ENCODE measurements around the gene GGCX. TPM values are rescaled to one million over a fixed set of nuclear protein-coding genes. Genes with fewer than 3 reads are reported as not detected.

Gene GGCX
- total and polyA plus RNA-seq, 2 of the 13 experiments (the other 11 are each of a cell fraction or from before 2014, with no cell fraction given): 72.5 to 103 TPM

DNA sequence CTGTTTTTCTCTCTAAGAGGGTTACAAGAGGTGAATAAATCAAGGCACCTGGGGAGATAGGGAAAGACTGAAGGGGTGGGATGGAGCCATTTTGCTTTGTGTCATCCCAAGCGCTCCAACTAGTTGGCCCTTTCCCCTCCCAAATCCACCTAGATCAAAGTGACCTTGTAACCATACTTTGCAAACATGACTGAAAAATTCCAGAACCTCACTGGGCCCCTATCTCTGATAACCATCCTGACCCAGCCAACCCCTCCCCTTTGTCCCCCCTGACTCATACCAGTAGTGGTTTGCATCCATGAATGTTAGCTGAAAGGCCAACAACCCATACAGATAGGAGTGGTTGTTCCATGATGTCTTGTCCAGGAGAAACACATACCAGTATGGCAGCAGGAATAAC, 3.1 kb downstream of the GGCX start (continued):
- TF ChIP-seq ZNF816 (CRISPR knock-in tag; IDR thresholded peaks at IDR 0.05; ENCODE audit: borderline replicate concordance) (no peak), EHMT2 (IDR thresholded peaks at IDR 0.05; ENCODE audit: borderline replicate concordance, low read depth, low read length) (no peak), ZNF619 (CRISPR knock-in tag; IDR thresholded peaks at IDR 0.05) (no peak), ZBTB7B (CRISPR knock-in tag; IDR thresholded peaks at IDR 0.05) (peak; percentile 70; the same call in 1 of the 2 replicates), ZNF720 (CRISPR knock-in tag; IDR thresholded peaks at IDR 0.05) (no peak), ZNF136 (CRISPR knock-in tag; IDR thresholded peaks at IDR 0.05; ENCODE audit: low read depth) (no peak), FOSL2 (CRISPR knock-in tag; IDR thresholded peaks at IDR 0.05) (peak; percentile 90), SRSF1 (optimal IDR thresholded peaks at IDR 0.05; ENCODE audit: low read depth, low read length) (no peak), ZNF101 (CRISPR knock-in tag; IDR thresholded peaks at IDR 0.05; ENCODE audit: borderline replicate concordance, low read depth) (no peak)
- TF ChIP-seq, protein P1, sequence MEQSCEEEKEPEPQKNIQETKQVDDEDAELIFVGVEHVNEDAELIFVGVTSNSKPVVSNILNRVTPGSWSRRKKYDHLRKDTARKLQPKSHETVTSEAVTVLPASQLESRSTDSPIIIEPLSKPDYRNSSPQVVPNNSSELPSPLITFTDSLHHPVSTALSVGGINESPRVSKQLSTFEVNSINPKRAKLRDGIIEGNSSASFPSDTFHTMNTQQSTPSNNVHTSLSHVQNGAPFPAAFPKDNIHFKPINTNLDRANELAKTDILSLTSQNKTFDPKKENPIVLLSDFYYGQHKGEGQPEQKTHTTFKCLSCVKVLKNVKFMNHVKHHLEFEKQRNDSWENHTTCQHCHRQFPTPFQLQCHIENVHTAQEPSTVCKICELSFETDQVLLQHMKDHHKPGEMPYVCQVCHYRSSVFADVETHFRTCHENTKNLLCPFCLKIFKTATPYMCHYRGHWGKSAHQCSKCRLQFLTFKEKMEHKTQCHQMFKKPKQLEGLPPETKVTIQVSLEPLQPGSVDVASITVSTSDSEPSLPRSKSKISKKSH (CRISPR knock-in tag; IDR thresholded peaks at IDR 0.05; ENCODE audit: borderline replicate concordance): no peak
- TF ChIP-seq, protein P2, sequence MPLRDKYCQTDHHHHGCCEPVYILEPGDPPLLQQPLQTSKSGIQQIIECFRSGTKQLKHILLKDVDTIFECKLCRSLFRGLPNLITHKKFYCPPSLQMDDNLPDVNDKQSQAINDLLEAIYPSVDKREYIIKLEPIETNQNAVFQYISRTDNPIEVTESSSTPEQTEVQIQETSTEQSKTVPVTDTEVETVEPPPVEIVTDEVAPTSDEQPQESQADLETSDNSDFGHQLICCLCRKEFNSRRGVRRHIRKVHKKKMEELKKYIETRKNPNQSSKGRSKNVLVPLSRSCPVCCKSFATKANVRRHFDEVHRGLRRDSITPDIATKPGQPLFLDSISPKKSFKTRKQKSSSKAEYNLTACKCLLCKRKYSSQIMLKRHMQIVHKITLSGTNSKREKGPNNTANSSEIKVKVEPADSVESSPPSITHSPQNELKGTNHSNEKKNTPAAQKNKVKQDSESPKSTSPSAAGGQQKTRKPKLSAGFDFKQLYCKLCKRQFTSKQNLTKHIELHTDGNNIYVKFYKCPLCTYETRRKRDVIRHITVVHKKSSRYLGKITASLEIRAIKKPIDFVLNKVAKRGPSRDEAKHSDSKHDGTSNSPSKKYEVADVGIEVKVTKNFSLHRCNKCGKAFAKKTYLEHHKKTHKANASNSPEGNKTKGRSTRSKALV (CRISPR knock-in tag; IDR thresholded peaks at IDR 0.05): no peak
- TF ChIP-seq, protein P3, sequence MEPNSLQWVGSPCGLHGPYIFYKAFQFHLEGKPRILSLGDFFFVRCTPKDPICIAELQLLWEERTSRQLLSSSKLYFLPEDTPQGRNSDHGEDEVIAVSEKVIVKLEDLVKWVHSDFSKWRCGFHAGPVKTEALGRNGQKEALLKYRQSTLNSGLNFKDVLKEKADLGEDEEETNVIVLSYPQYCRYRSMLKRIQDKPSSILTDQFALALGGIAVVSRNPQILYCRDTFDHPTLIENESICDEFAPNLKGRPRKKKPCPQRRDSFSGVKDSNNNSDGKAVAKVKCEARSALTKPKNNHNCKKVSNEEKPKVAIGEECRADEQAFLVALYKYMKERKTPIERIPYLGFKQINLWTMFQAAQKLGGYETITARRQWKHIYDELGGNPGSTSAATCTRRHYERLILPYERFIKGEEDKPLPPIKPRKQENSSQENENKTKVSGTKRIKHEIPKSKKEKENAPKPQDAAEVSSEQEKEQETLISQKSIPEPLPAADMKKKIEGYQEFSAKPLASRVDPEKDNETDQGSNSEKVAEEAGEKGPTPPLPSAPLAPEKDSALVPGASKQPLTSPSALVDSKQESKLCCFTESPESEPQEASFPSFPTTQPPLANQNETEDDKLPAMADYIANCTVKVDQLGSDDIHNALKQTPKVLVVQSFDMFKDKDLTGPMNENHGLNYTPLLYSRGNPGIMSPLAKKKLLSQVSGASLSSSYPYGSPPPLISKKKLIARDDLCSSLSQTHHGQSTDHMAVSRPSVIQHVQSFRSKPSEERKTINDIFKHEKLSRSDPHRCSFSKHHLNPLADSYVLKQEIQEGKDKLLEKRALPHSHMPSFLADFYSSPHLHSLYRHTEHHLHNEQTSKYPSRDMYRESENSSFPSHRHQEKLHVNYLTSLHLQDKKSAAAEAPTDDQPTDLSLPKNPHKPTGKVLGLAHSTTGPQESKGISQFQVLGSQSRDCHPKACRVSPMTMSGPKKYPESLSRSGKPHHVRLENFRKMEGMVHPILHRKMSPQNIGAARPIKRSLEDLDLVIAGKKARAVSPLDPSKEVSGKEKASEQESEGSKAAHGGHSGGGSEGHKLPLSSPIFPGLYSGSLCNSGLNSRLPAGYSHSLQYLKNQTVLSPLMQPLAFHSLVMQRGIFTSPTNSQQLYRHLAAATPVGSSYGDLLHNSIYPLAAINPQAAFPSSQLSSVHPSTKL (CRISPR knock-in tag; IDR thresholded peaks at IDR 0.05): peak; percentile 65
- TF ChIP-seq, protein P4, sequence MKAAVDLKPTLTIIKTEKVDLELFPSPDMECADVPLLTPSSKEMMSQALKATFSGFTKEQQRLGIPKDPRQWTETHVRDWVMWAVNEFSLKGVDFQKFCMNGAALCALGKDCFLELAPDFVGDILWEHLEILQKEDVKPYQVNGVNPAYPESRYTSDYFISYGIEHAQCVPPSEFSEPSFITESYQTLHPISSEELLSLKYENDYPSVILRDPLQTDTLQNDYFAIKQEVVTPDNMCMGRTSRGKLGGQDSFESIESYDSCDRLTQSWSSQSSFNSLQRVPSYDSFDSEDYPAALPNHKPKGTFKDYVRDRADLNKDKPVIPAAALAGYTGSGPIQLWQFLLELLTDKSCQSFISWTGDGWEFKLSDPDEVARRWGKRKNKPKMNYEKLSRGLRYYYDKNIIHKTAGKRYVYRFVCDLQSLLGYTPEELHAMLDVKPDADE (CRISPR knock-in tag; IDR thresholded peaks at IDR 0.05): no peak
- TF ChIP-seq, protein P5, sequence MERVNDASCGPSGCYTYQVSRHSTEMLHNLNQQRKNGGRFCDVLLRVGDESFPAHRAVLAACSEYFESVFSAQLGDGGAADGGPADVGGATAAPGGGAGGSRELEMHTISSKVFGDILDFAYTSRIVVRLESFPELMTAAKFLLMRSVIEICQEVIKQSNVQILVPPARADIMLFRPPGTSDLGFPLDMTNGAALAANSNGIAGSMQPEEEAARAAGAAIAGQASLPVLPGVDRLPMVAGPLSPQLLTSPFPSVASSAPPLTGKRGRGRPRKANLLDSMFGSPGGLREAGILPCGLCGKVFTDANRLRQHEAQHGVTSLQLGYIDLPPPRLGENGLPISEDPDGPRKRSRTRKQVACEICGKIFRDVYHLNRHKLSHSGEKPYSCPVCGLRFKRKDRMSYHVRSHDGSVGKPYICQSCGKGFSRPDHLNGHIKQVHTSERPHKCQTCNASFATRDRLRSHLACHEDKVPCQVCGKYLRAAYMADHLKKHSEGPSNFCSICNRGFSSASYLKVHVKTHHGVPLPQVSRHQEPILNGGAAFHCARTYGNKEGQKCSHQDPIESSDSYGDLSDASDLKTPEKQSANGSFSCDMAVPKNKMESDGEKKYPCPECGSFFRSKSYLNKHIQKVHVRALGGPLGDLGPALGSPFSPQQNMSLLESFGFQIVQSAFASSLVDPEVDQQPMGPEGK (CRISPR knock-in tag; IDR thresholded peaks at IDR 0.05): peak; percentile 82
- TF ChIP-seq, protein P6, sequence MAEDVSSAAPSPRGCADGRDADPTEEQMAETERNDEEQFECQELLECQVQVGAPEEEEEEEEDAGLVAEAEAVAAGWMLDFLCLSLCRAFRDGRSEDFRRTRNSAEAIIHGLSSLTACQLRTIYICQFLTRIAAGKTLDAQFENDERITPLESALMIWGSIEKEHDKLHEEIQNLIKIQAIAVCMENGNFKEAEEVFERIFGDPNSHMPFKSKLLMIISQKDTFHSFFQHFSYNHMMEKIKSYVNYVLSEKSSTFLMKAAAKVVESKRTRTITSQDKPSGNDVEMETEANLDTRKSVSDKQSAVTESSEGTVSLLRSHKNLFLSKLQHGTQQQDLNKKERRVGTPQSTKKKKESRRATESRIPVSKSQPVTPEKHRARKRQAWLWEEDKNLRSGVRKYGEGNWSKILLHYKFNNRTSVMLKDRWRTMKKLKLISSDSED (CRISPR knock-in tag; IDR thresholded peaks at IDR 0.05): no peak
- TF ChIP-seq, protein P7, sequence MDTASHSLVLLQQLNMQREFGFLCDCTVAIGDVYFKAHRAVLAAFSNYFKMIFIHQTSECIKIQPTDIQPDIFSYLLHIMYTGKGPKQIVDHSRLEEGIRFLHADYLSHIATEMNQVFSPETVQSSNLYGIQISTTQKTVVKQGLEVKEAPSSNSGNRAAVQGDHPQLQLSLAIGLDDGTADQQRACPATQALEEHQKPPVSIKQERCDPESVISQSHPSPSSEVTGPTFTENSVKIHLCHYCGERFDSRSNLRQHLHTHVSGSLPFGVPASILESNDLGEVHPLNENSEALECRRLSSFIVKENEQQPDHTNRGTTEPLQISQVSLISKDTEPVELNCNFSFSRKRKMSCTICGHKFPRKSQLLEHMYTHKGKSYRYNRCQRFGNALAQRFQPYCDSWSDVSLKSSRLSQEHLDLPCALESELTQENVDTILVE (CRISPR knock-in tag; IDR thresholded peaks at IDR 0.05): no peak

Data from HepG2 (cell line).